ENCODE data around the gene SLC15A3.

Gene SLC15A3

GRCh38 chr11:60927600-60927999 is 24.4 kb downstream of the SLC15A3 start:
- no peak for DNase-seq

- DNase-seq = no peak
Measured at GRCh38 chr11:60927061-60927592, 24.8 kb downstream of the SLC15A3 start.

- DNase-seq = no peak
Measured at GRCh38 chr11:60926500-60926899, 25.5 kb downstream of the SLC15A3 start.

GRCh38 chr11:60925868-60926267 is 26.1 kb downstream of the SLC15A3 start:
- no peak for DNase-seq

GRCh38 chr11:60924906-60925853 is 26.8 kb downstream of the SLC15A3 start:
- DNase-seq = no peak

- DNase-seq = no peak
Measured at GRCh38 chr11:60924110-60924905, 27.7 kb downstream of the SLC15A3 start, which contains the start of gene TMEM132A. TMEM132A (plus strand) TSS chr11:60924460; CDS start chr11:60924634, 174 bp downstream.

GRCh38 chr11:60923800-60924109 is 28.2 kb downstream of the SLC15A3 start:
- no peak for DNase-seq

- no peak for DNase-seq
Measured at GRCh38 chr11:60923326-60923725, 28.6 kb downstream of the SLC15A3 start.

GRCh38 chr11:60922906-60923305 is 29.1 kb downstream of the SLC15A3 start:
- DNase-seq = no peak

- no peak for DNase-seq
Measured at GRCh38 chr11:60921777-60922335, 30.1 kb downstream of the SLC15A3 start.

GRCh38 chr11:60921259-60921658 is 30.7 kb downstream of the SLC15A3 start:
- no peak for DNase-seq

- DNase-seq = no peak
Measured at GRCh38 chr11:60919956-60920355, 32.0 kb downstream of the SLC15A3 start.

GRCh38 chr11:60919320-60919719 is 32.7 kb downstream of the SLC15A3 start:
- no peak for DNase-seq

- DNase-seq = no peak
Measured at GRCh38 chr11:60918939-60919265, 33.1 kb downstream of the SLC15A3 start.

GRCh38 chr11:60918251-60918938 is 33.6 kb downstream of the SLC15A3 start:
- no peak for DNase-seq

GRCh38 chr11:60917267-60917666 is 34.7 kb downstream of the SLC15A3 start:
- no peak for DNase-seq

- DNase-seq = no peak
Measured at GRCh38 chr11:60916669-60917206, 35.2 kb downstream of the SLC15A3 start.

- peak; percentile 62 to 70 for DNase-seq
Measured at GRCh38 chr11:60915248-60915914, 36.6 kb downstream of the SLC15A3 start.

- peak in 1 of 2 experiments; percentile 18 for DNase-seq
Measured at GRCh38 chr11:60914633-60915247, 37.2 kb downstream of the SLC15A3 start.

GRCh38 chr11:60913793-60914632 is 38.0 kb downstream of the SLC15A3 start, which contains the start of gene TMEM109:
TMEM109 (plus strand) TSS chr11:60914158; CDS start chr11:60919694, 5,536 bp downstream.
- DNase-seq = peak; percentile 82
